Stimulated activated naive CD4-positive, alpha-beta T cell (primary cell): ENCODE measurements around the gene TRPM8.
A peak's percentile ranks its signal among the peaks of the same experiment; 100 is the strongest.

Experiments
- DNase-seq, 6 experiments: peaks; one replicate each; lab custom pipeline; 2025; lab: John Stamatoyannopoulos, UW

TRPM8 gene

DNA sequence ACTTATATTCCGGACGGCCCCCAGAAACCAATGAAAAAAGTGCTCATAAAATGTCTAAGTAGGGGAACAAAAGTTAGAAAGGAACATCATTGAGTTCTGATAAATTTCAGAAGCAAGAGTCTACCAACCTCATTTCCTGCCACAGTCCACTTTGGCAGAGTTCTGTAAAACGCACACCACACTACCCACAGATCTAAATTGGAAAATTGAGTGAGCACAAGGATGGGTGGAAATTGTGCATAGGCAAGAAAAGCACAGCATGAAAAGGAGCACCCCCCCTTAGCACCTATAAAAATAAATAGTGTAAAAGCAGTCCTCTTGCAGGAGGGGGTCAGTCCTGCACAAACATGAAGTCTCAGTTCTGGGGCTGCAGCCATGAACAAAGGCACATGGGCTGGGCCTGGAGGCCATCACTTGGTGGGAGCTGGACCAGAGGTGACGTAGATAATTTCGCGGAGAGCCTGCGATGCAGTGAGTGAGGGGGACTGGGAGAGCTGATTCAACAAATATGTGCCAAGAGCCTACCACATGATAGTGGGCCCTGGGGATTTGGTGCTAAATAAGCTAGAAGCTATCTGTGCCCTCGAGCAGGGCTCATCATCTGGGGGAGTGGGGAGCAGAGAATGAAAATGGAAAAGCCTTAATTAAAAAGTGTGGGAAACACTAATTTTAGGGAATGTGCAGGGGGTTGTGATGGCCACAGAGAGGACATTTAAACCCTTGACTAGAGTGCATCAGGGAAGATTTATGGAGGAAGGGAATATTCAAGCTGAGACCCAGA lies 84.4 kb downstream of the TRPM8 start:
- peak in 2 of 6 experiments; percentile 15 to 22 for DNase-seq

DNA sequence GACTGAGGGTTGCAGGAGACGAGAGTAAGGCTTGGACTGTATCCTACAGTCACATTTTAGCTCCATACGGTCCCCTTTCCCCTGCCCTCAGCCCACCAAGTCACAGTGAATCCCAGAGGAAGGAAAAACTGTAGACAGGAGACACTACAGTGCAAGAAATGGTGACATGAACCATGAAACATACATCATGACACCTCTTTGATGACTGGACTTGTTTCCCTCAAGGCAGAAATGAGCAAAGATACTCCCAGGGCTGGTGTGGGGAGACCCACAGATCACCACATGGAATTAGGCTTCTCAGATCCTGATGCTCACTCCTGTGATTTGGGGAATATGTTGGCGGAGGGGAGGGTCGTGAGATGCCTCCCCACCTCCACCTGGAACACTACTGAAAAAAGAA lies 85.1 kb downstream of the TRPM8 start:
- DNase-seq, result no peak

DNA sequence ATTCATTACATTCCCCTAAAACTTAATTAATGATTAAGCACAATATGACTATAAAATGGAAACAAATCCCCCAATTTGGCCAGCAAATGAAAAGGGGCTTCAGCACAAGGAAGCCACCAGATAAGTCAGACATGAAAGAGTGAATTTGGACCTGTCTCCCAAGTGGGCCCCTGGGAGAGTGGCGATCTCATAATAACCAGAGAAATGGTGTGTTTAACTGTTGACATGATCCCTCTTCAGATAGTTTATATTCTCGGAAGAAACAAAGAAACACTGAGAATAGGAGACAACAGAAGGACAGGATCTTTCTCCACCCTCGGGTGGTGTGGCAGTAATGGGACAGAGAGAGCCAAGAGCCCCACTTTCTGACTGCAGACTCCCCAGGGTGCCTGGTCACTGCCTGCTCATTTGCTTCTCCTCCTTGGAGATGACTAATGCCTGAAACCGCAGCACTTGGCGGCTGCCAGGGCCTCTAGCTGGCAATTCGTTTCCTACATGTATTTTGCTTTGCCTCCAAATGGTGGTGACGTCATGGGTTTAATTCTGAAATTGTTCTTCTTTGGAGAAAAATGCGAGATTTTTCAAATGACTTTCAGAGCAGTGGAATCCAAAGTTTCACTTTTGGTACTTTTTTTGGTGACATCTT lies 86.9 kb downstream of the TRPM8 start:
- no peak for DNase-seq

DNA sequence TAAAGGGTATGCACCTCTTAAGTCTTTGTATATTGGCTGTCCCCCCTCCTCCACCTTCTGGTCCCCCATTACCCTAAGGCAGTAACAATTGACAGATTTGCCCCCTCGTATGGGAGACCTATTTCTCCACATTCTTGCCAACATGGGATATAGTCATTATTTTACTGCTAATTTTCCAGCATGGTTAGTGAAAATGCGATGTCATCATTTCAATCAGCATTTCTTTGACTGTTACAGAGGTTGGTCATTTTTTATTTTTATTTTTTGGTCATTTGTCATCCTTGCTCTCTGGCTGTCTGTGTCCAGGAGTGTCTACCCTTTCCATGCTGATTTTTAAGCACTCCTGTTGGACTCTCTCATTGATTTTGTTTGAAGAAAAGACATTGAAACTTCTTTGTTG lies 88.0 kb downstream of the TRPM8 start:
- DNase-seq, result no peak

- no peak for DNase-seq
Observed at GRCh38 chr2:234006501-234006900, 89.3 kb downstream of the TRPM8 start.

- no peak for DNase-seq
Observed at GRCh38 chr2:234014427-234014826, 97.3 kb downstream of the TRPM8 start.

DNA sequence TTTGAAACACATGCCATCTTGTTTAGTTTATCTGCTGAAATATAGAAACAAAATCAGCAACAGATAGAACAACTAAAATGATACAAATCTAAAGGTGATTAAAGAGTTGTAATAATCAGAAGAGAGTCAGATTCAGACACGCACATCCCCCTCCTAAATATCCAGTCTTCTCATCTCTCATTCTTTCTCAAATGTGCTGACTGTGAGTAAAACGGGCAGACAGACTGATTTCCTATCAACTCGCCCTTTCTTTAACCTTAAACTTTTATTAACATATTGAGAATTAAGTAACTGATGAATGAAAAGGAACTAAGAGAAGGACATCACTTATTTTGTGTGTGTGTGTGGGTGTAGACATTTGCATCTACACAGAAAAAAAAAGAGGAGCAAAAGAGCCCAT lies 98.7 kb downstream of the TRPM8 start:
- DNase-seq, result no peak

- DNase-seq, result no peak
Observed at GRCh38 chr2:234019896-234020295, 102.7 kb downstream of the TRPM8 start.

- DNase-seq, result no peak
Observed at GRCh38 chr2:234020332-234020731, 103.2 kb downstream of the TRPM8 start.

DNA sequence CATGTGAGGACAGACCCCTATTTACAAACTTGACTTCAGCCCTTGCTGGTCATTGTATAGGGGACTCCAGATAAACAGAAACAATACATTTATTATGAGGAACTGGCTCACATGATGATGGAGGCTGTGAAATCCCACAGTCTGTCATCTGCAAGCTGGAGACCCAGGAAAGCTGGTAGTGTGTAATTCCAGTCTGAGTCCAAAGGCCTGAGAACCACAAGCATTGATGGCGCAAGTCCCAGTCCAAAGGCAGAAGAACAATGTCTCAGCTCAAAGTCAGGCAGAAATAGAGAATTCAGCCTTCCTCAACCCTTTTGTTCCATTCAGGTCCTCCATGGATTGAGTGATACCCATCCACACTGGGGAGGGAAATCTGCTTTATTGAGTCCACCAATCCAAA lies 105.3 kb downstream of the TRPM8 start:
- no peak for DNase-seq

DNA sequence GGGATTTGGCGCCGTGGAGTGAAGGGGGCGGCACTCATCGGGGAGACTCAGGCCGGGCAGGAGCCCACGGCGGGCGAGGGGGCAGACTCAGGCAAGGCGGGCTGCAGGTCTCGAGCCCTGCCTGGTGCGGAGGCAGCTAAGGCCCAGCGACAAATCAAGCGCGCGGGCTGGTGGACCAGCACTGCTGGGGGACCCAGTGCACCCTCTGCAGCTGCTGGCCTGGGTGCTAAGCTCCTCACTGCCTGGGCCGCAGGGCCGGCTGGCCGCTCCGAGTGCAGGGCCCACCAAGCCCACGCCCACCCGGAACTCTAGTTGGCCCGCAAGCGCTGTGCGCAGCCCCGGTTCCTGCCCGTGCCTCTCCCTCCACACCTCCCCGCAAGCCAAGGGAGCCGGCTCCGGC lies 107.1 kb downstream of the TRPM8 start:
- DNase-seq, result no peak

- peak in 5 of 6 experiments; percentile 9 to 54 (median 32) for DNase-seq
Observed at GRCh38 chr2:234025466-234025865, 108.3 kb downstream of the TRPM8 start.

DNA sequence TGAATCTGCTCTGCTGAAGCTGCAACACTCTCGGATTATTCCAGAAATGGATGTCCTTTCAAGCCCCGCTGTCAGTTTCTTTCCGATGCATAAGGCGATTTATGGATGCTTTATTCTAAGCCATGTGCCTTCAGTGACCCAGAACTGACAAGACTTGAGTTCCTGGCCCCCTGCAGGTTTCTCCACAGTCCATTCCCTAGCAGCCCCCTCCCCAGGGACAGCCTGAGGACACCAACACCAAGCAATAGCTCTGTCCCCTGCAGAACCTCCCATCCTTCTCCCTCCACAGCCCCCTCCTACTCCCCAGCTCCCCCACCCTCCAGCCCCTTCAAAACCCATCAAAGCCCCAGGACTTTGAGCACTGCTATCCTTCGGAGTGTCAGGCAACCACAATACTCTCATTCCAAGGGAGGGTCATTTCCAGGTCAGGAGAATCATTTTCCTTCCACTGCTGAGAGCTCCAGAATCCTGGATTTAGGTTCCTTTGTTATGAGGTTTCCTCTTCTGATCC lies 108.8 kb downstream of the TRPM8 start:
- DNase-seq, result no peak

- DNase-seq, result no peak
Observed at GRCh38 chr2:234026693-234027254, 109.6 kb downstream of the TRPM8 start.

DNA sequence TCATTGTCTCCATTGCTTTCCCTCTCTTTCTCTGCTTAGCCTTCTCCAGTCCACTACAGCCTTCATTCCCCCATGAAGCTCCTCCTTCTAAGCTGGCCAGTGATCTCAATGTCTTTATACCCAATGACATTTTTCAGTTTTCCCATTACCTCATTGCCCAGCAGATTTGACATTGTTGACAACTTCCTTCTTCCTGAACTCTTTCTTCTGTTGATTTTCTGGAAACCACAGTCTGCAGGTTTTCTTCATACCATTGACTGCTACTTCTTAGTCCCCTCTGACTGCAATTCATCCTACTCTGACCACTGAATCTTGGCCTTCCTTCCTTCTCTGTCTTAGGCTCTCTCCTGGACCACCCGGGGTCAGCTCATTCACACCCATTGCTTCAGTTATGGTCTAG lies 110.5 kb downstream of the TRPM8 start:
- DNase-seq, result no peak

- no peak for DNase-seq
Observed at GRCh38 chr2:234029150-234029733, 112.1 kb downstream of the TRPM8 start.

DNA sequence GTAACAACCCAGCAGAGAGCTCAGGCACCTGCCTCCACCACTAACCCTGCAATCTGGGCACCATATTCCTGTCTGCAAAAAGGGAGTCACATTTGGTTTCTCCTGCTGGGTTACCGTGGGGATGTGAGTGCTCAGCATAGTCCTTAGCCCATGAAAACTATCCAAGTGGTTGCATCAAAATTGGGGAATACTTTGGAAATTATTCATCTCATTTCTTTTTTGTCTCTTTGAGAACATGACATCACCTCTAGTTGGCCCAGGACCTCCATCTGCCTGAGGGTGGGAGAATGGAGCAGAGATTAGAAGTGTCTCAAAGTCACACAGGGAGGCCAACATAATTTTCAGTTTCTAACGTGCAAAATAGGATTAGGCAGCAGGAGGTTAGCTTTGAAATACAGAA lies 114.0 kb downstream of the TRPM8 start:
- DNase-seq, result no peak

- peak in 1 of 6 experiments; percentile 8 for DNase-seq
Observed at GRCh38 chr2:234032279-234032856, 115.2 kb downstream of the TRPM8 start.

- no peak for DNase-seq
Observed at GRCh38 chr2:234033174-234033573, 116.0 kb downstream of the TRPM8 start.

DNA sequence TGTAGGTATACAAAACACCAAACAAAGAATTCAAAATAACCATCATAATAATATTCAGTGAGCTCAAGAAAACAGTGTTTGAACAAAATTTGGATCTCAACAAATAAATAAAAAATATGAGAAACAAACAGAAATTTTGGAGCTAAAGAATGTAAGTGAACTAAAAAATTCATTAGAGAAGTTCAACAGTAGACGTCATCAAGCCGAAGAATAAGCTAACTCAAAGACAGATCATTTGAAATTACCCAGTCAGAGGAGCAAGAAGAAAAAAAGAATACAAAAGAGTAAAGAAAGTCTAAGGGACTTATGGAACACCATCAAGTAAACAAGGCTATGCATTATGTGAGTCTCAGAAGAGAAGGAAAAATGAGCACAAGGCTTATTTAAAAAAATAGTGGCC lies 116.7 kb downstream of the TRPM8 start:
- DNase-seq, result no peak

GRCh38 chr2:234038076-234038802 lies 121.1 kb downstream of the TRPM8 start:
- DNase-seq, result no peak

DNA sequence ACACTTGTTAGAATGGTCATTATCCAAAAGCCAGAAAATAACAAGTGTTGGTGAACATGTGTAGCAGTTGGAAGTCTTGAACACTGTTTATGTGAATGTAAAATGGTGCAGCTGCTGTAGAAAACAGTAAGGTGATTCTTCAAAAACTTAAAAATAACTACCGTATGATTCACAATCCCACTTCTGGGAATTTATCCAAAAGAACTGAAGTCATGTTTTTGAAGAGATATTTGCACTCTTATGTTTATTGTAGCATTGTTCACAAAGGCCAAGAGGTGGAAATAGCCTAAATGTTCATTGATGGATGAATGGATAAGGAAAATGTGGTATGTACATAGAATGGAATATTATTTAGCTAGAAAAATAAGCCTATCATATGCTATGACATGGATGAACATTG lies 127.0 kb downstream of the TRPM8 start:
- no peak for DNase-seq
